ENCODE results near the gene PEX3.

The PEX3 gene

DNA sequence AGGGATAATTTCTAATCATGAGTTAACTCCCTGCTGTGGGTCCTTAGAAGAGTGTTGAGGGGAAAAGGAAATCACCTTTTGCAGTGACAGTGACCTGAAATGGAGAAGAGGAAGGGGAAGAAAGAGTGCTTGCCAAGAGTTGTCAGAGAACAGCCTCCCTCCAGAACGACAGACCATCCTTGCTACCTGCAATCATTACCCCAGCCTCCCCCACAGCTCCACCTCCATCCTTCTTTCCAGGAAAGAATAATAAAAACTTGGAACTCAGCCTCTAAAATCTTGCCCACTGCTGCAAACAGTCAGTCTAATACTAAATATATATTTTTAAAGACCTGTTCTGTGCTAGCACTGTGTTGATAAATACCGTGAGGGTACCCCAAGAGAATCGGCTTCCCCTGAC, 89.6 kb downstream of the PEX3 start:
- no peak for DNase-seq
